ENCODE data around the gene LYPD5. TPM values are rescaled to one million over a fixed set of nuclear protein-coding genes. Genes with fewer than 3 reads are reported as not detected.

The LYPD5 gene
- total RNA-seq, 2 donors from 2014 or later = 5.9 to 6.5 TPM

- Histone ChIP-seq H3K36me3 (no peaks in the 10 kb centered on the region), H3K4me3 (no peak overlapping the region), H3K27me3 (replicated peaks; ENCODE audit: insufficient read depth) (peaks cover 7% of the 10 kb centered on the region), H3K9me3 (no peaks in the 10 kb centered on the region), H3K27ac (no peak overlapping the region), H3K4me1 (ENCODE audit: control insufficient read depth in 1 of 2, low read depth in 2 of 2) (peaks cover 2 to 9% of the 10 kb centered on the region in 2 donors)
- no peak for TF ChIP-seq CTCF (IDR thresholded peaks at IDR 0.05)
- no peak for ATAC-seq (ENCODE audit: insufficient number of reproducible peaks, low FRiP score, low read depth)
- DNase-seq (ENCODE audit: low spot score) = no peak
Observed at GRCh38 chr19:43799502-43800142, 2.6 kb downstream of the LYPD5 start.

GRCh38 chr19:43798546-43799409 is 3.5 kb downstream of the LYPD5 start:
- no peak overlapping the region for H3K27ac ChIP-seq
- TF ChIP-seq CTCF (IDR thresholded peaks at IDR 0.05) = no peak
- no peaks in the 10 kb centered on the region for H3K9me3 ChIP-seq
- H3K36me3 ChIP-seq = no peaks in the 10 kb centered on the region
- H3K4me1 ChIP-seq (ENCODE audit: control insufficient read depth in 1 of 2, low read depth in 2 of 2) = peaks cover 2 to 9% of the 10 kb centered on the region in 2 donors
- DNase-seq (ENCODE audit: low spot score) = no peak
- peak overlapping the region; percentile 70 for H3K4me3 ChIP-seq
- peaks cover 7% of the 10 kb centered on the region for H3K27me3 ChIP-seq (replicated peaks; ENCODE audit: insufficient read depth)
- ATAC-seq (ENCODE audit: insufficient number of reproducible peaks, low FRiP score, low read depth) = no peak

- no peak for ATAC-seq (ENCODE audit: insufficient number of reproducible peaks, low FRiP score, low read depth)
- Histone ChIP-seq H3K4me3 (peak overlapping the region; percentile 70), H3K27me3 (replicated peaks; ENCODE audit: insufficient read depth) (peaks cover 7% of the 10 kb centered on the region), H3K36me3 (no peaks in the 10 kb centered on the region), H3K27ac (no peak overlapping the region), H3K9me3 (no peaks in the 10 kb centered on the region), H3K4me1 (ENCODE audit: control insufficient read depth in 1 of 2, low read depth in 2 of 2) (peaks cover 2 to 9% of the 10 kb centered on the region in 2 donors)
- no peak for DNase-seq (ENCODE audit: low spot score)
- no peak for TF ChIP-seq CTCF (IDR thresholded peaks at IDR 0.05)
Observed at GRCh38 chr19:43798026-43798545, 4.2 kb downstream of the LYPD5 start.

- Histone ChIP-seq H3K36me3 (no peaks in the 10 kb centered on the region), H3K27ac (no peak overlapping the region), H3K4me3 (no peak overlapping the region), H3K4me1 (ENCODE audit: control insufficient read depth in 1 of 2, low read depth in 2 of 2) (peaks cover 2 to 9% of the 10 kb centered on the region in 2 donors), H3K9me3 (no peaks in the 10 kb centered on the region), H3K27me3 (replicated peaks; ENCODE audit: insufficient read depth) (peaks cover 7% of the 10 kb centered on the region)
- ATAC-seq (ENCODE audit: insufficient number of reproducible peaks, low FRiP score, low read depth) (no peak), DNase-seq (ENCODE audit: low spot score) (no peak)
- no peak for TF ChIP-seq CTCF (IDR thresholded peaks at IDR 0.05)
Observed at GRCh38 chr19:43797556-43797955, 4.7 kb downstream of the LYPD5 start.

- Histone ChIP-seq H3K27me3 (replicated peaks; ENCODE audit: insufficient read depth) (peaks cover 7% of the 10 kb centered on the region), H3K4me3 (no peak overlapping the region), H3K4me1 (ENCODE audit: control insufficient read depth in 1 of 2, low read depth in 2 of 2) (peaks cover 2 to 9% of the 10 kb centered on the region in 2 donors), H3K36me3 (no peaks in the 10 kb centered on the region), H3K27ac (no peak overlapping the region), H3K9me3 (no peaks in the 10 kb centered on the region)
- no peak for ATAC-seq (ENCODE audit: insufficient number of reproducible peaks, low FRiP score, low read depth)
- no peak for TF ChIP-seq CTCF (IDR thresholded peaks at IDR 0.05)
- no peak for DNase-seq (ENCODE audit: low spot score)
Observed at GRCh38 chr19:43797118-43797517, 5.1 kb downstream of the LYPD5 start.

Measured in thoracic aorta (tissue), 2 donors.